Retinal pigment epithelial cell (primary cell): ENCODE results near the gene TAF12.
A peak's percentile ranks its signal among the peaks of the same experiment; 100 is the strongest.
"Not testable (repeated sequence)": the region's sequence is repeated elsewhere in the genome, so short reads cannot be mapped to it uniquely, and the experiment has no call there.

Experiments used
- DNase-seq: peaks from one replicate; pipeline ENCODE4 v3.0.0-alpha.2; 2010; ENCODE audit warnings: low read depth
- H3K4me3 ChIP-seq: 2 replicates; pipeline ENCODE4 v1.5.1; 2011; ENCODE audit warnings: mild to moderate bottlenecking, low read length, control low read depth, moderate library complexity
- CTCF ChIP-seq: conservative IDR thresholded peaks from 2 replicates; pipeline ENCODE4 v1.5.1; 2011; ENCODE audit warnings: low read depth, low read length, control low read depth, inconsistent platforms

Gene TAF12

DNA sequence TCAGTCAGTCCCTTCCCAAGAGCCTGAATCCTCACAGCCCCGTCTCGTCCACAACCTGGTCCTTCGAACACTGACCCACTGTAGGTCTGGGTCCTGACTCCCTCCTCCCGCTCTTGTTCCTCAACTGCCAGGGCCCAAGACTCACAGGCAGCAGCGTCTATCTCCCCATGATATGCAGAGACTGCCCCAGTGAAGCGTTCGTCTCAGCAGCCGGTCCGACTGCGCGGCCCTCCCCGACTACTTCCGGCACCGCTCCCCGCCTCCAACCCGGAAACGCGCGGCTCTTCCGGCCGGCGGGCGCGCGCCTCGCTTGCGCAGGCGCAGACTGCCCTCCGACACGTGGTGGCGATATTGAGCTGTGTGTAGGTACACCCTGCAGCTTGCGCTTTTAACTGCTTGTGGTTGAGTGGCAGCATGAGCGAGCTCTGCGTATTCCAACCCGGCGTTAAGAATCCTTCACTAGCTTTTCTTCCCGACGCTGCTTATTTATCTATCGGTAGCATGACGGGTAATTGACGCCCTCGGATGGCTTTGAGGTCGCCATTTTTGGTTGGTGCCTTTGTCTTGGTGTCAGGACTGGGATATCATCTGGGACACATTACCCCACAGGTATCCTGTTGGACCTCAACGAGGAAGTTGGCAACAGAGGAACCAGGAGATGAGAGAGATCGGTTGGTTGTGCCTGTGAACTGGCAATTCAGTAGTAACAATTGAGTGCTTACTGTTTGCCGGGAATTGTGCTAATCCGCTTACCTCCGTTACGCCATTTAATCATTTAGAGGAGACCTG lies at the start of gene TAF12:
TSS of gene TAF12 (minus strand) at position 221 of the 789 bp plus-strand sequence. CDS start 20,986 bp downstream, outside the sequence.
- peak within 1 kb of the TSS; percentile 80 for H3K4me3 ChIP-seq
- DNase-seq, result peak; percentile 85
- TF ChIP-seq CTCF, result peak; percentile 20

- not testable (repeated sequence) for H3K4me3 ChIP-seq, DNase-seq
Observed at GRCh38 chr1:28691627-28692026, 48.8 kb upstream of the TAF12 start.

- DNase-seq, result no peak
- TF ChIP-seq CTCF, result no peak
- no peak overlapping the region for H3K4me3 ChIP-seq
Observed at GRCh38 chr1:28684937-28685336, 42.1 kb upstream of the TAF12 start.

DNA sequence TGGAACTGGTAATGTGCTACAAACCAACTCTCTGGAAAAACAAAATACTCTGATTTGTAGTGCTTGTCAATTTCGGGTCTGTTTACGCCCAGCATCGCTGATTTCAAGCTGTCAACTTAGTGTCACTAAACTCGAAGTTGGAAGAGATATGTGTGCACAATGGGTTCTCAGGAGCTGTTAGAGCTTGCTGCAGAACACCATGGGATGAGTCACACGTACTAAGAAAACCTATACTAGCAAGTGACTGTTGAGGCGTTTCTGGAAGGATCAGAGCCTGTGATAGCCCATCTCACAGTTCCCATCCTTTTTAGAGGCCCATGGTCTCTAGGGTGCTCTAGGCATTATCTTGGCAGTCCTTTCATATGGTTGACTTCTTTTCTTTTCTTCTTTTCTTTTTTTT lies 40.0 kb upstream of the TAF12 start:
- no peak overlapping the region for H3K4me3 ChIP-seq
- TF ChIP-seq CTCF, result no peak
- no peak for DNase-seq

DNA sequence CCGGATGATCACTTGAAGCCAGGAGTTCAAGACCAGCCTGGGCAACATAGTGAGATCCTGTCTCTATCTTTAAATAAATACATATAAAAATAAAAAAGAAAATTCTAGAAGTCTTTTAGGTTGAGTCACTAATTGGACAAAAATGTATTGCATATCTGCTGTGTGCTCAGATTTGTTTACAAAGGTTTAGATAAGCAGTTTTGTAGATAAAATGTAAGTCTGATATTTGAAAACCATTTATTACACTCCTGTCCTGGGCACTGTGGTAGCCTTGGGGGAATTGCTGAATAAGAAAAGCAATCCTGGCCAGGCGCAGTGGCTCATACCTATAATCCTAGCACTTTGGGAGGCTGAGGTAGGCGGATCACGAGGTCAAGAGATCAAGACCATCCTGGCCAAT lies 37.3 kb upstream of the TAF12 start:
- H3K4me3 ChIP-seq, result no peak overlapping the region
- no peak for DNase-seq
- TF ChIP-seq CTCF, result no peak

DNA sequence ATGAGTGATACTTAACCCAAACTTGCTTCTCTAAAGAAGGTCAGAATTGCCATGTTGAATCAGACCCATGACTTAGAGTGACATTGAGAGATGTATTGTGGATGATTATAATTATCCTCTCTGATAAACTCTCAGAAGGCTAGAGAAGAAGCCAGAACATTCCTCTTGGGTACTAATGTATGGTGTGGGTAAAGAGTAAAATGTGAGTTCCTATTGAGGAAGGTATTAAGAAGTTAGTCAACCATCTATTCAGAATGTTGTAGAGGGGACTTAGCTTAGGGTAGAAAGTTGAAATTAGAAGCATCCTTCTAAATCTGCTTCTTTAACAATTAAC lies 33.0 kb upstream of the TAF12 start:
- H3K4me3 ChIP-seq, result no peak overlapping the region
- no peak for DNase-seq
- no peak for TF ChIP-seq CTCF

- DNase-seq, H3K4me3 ChIP-seq: not testable (repeated sequence)
Observed at GRCh38 chr1:28672971-28673370, 30.1 kb upstream of the TAF12 start.

DNA sequence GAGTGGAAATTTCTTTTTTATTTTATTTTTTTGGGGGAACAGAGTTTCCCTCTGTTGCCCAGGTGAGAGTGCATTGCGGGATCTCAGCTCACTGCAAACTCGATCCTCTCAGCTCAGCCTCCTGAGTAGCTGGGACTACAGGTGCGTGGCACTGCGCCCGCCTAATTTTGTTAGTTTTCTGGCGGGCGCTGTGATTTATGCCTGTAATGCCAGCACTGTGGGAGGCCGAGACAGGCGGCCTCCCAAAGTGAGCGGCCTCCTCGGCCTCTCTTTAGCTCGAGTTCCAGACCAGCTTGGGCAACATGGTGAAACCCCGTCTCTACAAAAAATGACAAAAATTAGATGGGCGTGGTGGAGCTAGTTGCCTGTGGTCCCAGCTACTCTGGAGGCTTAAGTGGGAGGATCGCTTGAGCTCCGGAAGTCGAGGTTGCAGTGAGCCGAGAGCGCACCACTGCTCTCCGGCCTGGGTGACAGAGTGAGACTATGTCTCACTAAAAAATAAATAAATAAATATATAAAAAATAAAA lies 28.4 kb upstream of the TAF12 start:
- H3K4me3 ChIP-seq, result no peak overlapping the region
- no peak for TF ChIP-seq CTCF
- DNase-seq, result no peak
